B cell (primary cell): ENCODE results near the gene OR8H1.

Experiments used
- EZH2 ChIP-seq: IDR thresholded peaks from 2 replicates; pipeline ENCODE4 v1.6.1; 2012; ENCODE audit warnings: borderline replicate concordance, low read depth, mild to moderate bottlenecking, moderate library complexity, low read length; ENCODE audit not compliant: insufficient read depth, poor library complexity, severe bottlenecking
- TF ChIP-seq, protein P1 (sequence below): fragments of 200-600 bp; IDR thresholded peaks from one replicate; pipeline ENCODE4 v1.8.0; 2022; ENCODE audit warnings: antibody characterized with exemption, mild to moderate bottlenecking

DNA sequence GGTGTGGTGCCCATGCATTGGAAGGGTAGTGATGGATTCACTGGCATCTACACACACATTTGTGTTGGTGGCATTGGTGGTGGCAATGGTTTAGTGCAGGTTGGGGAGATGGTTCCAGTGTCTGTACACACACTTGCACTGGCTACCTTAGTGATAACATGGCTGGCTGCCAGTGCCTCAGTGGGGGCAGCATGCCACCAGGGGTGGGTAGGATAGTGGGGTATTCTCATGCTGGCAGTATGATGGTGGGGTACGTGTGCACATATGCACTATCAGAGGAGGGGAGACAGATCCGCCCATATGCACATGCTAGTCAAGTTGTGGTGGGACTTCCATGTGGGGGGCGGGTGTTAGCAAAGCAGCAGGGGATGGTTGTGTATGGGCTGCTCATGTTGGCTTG is 15.8 kb upstream of the OR8H1 start:
- TF ChIP-seq, protein P1, sequence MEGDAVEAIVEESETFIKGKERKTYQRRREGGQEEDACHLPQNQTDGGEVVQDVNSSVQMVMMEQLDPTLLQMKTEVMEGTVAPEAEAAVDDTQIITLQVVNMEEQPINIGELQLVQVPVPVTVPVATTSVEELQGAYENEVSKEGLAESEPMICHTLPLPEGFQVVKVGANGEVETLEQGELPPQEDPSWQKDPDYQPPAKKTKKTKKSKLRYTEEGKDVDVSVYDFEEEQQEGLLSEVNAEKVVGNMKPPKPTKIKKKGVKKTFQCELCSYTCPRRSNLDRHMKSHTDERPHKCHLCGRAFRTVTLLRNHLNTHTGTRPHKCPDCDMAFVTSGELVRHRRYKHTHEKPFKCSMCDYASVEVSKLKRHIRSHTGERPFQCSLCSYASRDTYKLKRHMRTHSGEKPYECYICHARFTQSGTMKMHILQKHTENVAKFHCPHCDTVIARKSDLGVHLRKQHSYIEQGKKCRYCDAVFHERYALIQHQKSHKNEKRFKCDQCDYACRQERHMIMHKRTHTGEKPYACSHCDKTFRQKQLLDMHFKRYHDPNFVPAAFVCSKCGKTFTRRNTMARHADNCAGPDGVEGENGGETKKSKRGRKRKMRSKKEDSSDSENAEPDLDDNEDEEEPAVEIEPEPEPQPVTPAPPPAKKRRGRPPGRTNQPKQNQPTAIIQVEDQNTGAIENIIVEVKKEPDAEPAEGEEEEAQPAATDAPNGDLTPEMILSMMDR: no peak
- TF ChIP-seq EZH2: no peak
